Mammary epithelial cell (primary cell): ENCODE data around the gene IL20RB.

ENCODE experiments used
- EZH2 ChIP-seq: IDR thresholded peaks from 2 replicates; pipeline ENCODE4 v1.6.1; 2012; ENCODE audit warnings: low read length, inconsistent platforms, borderline replicate concordance
- TF ChIP-seq, protein P1 (sequence below), 2 donors: IDR thresholded peaks in 1 of 2; conservative IDR thresholded peaks in 1 of 2; 2 replicates each; pipeline ENCODE4 v1.5.1; 2011 to 2012; ENCODE audit warnings: inconsistent platforms in 2 of 2, low read length in 2 of 2, mild to moderate bottlenecking in 2 of 2, control low read depth in 1 of 2, low read depth in 1 of 2; ENCODE audit not compliant: insufficient read depth in 1 of 2; ENCODE audit errors: extremely low read depth in 1 of 2

DNA sequence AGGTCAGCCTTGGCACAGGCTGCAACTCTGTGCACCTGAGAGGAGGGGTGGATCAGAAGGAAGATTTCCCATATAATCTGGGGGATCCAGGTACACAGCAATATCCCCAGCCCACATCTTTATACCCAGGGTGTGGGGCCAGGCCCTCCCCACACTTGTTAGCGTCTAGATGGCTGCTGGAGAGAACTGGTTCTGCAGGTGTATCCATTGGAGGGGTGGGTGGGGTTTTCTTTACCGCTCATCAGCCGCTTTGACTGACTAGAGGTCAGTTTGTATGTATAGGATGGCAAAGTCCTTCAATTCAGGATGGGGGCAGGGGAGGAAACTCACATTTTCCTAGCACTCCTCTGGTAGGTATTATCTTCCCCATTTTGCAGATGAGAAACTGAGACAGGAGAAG is 92.5 kb downstream of the IL20RB start:
- TF ChIP-seq, protein P1, sequence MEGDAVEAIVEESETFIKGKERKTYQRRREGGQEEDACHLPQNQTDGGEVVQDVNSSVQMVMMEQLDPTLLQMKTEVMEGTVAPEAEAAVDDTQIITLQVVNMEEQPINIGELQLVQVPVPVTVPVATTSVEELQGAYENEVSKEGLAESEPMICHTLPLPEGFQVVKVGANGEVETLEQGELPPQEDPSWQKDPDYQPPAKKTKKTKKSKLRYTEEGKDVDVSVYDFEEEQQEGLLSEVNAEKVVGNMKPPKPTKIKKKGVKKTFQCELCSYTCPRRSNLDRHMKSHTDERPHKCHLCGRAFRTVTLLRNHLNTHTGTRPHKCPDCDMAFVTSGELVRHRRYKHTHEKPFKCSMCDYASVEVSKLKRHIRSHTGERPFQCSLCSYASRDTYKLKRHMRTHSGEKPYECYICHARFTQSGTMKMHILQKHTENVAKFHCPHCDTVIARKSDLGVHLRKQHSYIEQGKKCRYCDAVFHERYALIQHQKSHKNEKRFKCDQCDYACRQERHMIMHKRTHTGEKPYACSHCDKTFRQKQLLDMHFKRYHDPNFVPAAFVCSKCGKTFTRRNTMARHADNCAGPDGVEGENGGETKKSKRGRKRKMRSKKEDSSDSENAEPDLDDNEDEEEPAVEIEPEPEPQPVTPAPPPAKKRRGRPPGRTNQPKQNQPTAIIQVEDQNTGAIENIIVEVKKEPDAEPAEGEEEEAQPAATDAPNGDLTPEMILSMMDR (conservative IDR thresholded peaks at IDR 0.05 in 1 of 2, IDR thresholded peaks at IDR 0.05 in 1 of 2; ENCODE audit: extremely low read depth in 1 of 2, insufficient read depth in 1 of 2, low read depth in 1 of 2, low read length in 2 of 2): no peak
- no peak for TF ChIP-seq EZH2
